ENCODE measurements around the gene SCAMP5.

SCAMP5 gene

GRCh38 chr15:75023181-75023871, 28.0 kb downstream of the SCAMP5 start, which contains the start of gene PPCDC:
TSS of gene PPCDC (plus strand) at chr15:75023590. CDS start at chr15:75028319, 4,729 bp downstream.
- DNase-seq (ENCODE audit: low read depth in 2 of 2): peak; percentile 79 to 81

- no peak for DNase-seq (ENCODE audit: low read depth in 2 of 2)
These were observed 28.7 kb downstream of the SCAMP5 start for GRCh38 chr15:75023872-75024636.

- DNase-seq (ENCODE audit: low read depth in 2 of 2): no peak
These were observed 29.7 kb downstream of the SCAMP5 start for GRCh38 chr15:75025107-75025506.

- DNase-seq (ENCODE audit: low read depth in 2 of 2): no peak
These were observed 30.3 kb downstream of the SCAMP5 start for GRCh38 chr15:75025548-75026260.

- DNase-seq (ENCODE audit: low read depth in 2 of 2): no peak
These were observed 32.2 kb downstream of the SCAMP5 start for GRCh38 chr15:75027551-75027950.

GRCh38 chr15:75028991-75029377, 33.6 kb downstream of the SCAMP5 start:
- no peak for DNase-seq (ENCODE audit: low read depth in 2 of 2)

GRCh38 chr15:75029378-75030022, 34.1 kb downstream of the SCAMP5 start:
- peak; percentile 79 to 85 for DNase-seq (ENCODE audit: low read depth in 2 of 2)

GRCh38 chr15:75030023-75030413, 34.7 kb downstream of the SCAMP5 start:
- DNase-seq (ENCODE audit: low read depth in 2 of 2): no peak

GRCh38 chr15:75030424-75030823, 35.1 kb downstream of the SCAMP5 start:
- DNase-seq (ENCODE audit: low read depth in 2 of 2): no peak

- DNase-seq (ENCODE audit: low read depth in 2 of 2): no peak
These were observed 36.5 kb downstream of the SCAMP5 start for GRCh38 chr15:75031848-75032247.

GRCh38 chr15:75032395-75032794, 37.0 kb downstream of the SCAMP5 start:
- no peak for DNase-seq (ENCODE audit: low read depth in 2 of 2)

GRCh38 chr15:75033809-75034208, 38.4 kb downstream of the SCAMP5 start:
- DNase-seq (ENCODE audit: low read depth in 2 of 2): no peak

GRCh38 chr15:75034615-75035014, 39.3 kb downstream of the SCAMP5 start:
- no peak for DNase-seq (ENCODE audit: low read depth in 2 of 2)

- DNase-seq (ENCODE audit: low read depth in 2 of 2): no peak
These were observed 40.9 kb downstream of the SCAMP5 start for GRCh38 chr15:75036212-75036616.

GRCh38 chr15:75037685-75038084, 42.3 kb downstream of the SCAMP5 start:
- no peak for DNase-seq (ENCODE audit: low read depth in 2 of 2)

GRCh38 chr15:75038231-75038630, 42.9 kb downstream of the SCAMP5 start:
- DNase-seq (ENCODE audit: low read depth in 2 of 2): no peak

GRCh38 chr15:75042730-75043508, 47.6 kb downstream of the SCAMP5 start:
- peak; percentile 40 to 52 for DNase-seq (ENCODE audit: low read depth in 2 of 2)

GRCh38 chr15:75043509-75044257, 48.3 kb downstream of the SCAMP5 start:
- DNase-seq (ENCODE audit: low read depth in 2 of 2): no peak

GRCh38 chr15:75044258-75044878, 49.0 kb downstream of the SCAMP5 start:
- no peak for DNase-seq (ENCODE audit: low read depth in 2 of 2)

Data from stimulated activated CD8-positive, alpha-beta memory T cell treated with anti-CD3 and anti-CD28 coated beads, Interleukin-2, amount 100 ng/mL, for 1 hour (primary cell).